OCI-M1 (cell line): Measurements from ENCODE around the gene DPYD.

Experiments
- DNase-seq: peaks from one replicate; lab custom pipeline; 2025; lab: John Stamatoyannopoulos, UW

The DPYD gene

GRCh38 chr1:97529600-97529999 lies 391.2 kb downstream of the DPYD start:
- DNase-seq: no peak

GRCh38 chr1:97524211-97524610 lies 396.6 kb downstream of the DPYD start:
- DNase-seq: no peak

- no peak for DNase-seq
Measured at GRCh38 chr1:97516588-97516987, 404.2 kb downstream of the DPYD start.

- DNase-seq: no peak
Measured at GRCh38 chr1:97508653-97509218, 412.1 kb downstream of the DPYD start.

- no peak for DNase-seq
Measured at GRCh38 chr1:97507863-97508262, 413.0 kb downstream of the DPYD start.

GRCh38 chr1:97506368-97506767 lies 414.5 kb downstream of the DPYD start:
- DNase-seq: no peak

- no peak for DNase-seq
Measured at GRCh38 chr1:97505816-97506215, 415.0 kb downstream of the DPYD start.

- no peak for DNase-seq
Measured at GRCh38 chr1:97505289-97505688, 415.5 kb downstream of the DPYD start.

GRCh38 chr1:97502360-97502759 lies 418.5 kb downstream of the DPYD start:
- no peak for DNase-seq

- no peak for DNase-seq
Measured at GRCh38 chr1:97501628-97502027, 419.2 kb downstream of the DPYD start.

- no peak for DNase-seq
Measured at GRCh38 chr1:97500760-97501159, 420.1 kb downstream of the DPYD start.

- no peak for DNase-seq
Measured at GRCh38 chr1:97499667-97500066, 421.2 kb downstream of the DPYD start.

- no peak for DNase-seq
Measured at GRCh38 chr1:97489834-97490233, 431.0 kb downstream of the DPYD start.

- DNase-seq: peak; percentile 5
Measured at GRCh38 chr1:97488530-97488929, 432.3 kb downstream of the DPYD start.

GRCh38 chr1:97482022-97482421 lies 438.8 kb downstream of the DPYD start:
- DNase-seq: no peak

GRCh38 chr1:97467445-97467844 lies 453.4 kb downstream of the DPYD start:
- no peak for DNase-seq

- no peak for DNase-seq
Measured at GRCh38 chr1:97464305-97464704, 456.5 kb downstream of the DPYD start.

GRCh38 chr1:97461782-97462181 lies 459.1 kb downstream of the DPYD start:
- peak; percentile 9 for DNase-seq

GRCh38 chr1:97457446-97458089 lies 463.3 kb downstream of the DPYD start:
- peak; percentile 7 for DNase-seq

- DNase-seq: no peak
Measured at GRCh38 chr1:97451944-97452343, 468.9 kb downstream of the DPYD start.

- DNase-seq: no peak
Measured at GRCh38 chr1:97451046-97451826, 469.6 kb downstream of the DPYD start.

- no peak for DNase-seq
Measured at GRCh38 chr1:97441966-97442365, 478.9 kb downstream of the DPYD start.

GRCh38 chr1:97433824-97434177 lies 487.0 kb downstream of the DPYD start:
- DNase-seq: no peak
